Dedifferentiated amniotic fluid mesenchymal stem cell (primary cell): ENCODE data around the gene BPHL.
"Not testable (repeated sequence)": the region's sequence is repeated elsewhere in the genome, so short reads cannot be mapped to it uniquely, and the experiment has no call there.

Source experiments
- DNase-seq: peaks from one replicate; pipeline ENCODE4 v3.0.0-alpha.2; 2016; ENCODE audit errors: extremely low spot score

BPHL gene

DNA sequence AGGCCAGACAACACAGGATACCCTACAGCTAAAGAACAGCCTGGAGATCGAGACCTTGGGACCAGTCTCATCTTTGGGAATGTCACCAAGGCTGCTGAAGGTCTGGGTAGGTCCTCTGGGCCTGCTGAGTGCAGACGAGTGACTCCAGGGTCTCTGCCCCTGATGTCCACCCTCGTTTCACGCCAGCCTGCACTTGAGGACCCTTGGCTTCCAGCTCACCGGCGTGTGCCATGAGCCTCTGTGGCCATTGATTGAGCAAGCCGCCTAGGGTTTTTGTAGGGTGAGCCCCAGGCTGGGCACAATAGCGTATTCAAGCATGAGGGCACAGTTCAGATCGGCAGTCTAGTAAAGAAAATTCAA, 4.3 kb downstream of the BPHL start:
- no peak for DNase-seq

- DNase-seq = no peak
Observed at GRCh38 chr6:3124667-3125066, 6.2 kb downstream of the BPHL start.

DNA sequence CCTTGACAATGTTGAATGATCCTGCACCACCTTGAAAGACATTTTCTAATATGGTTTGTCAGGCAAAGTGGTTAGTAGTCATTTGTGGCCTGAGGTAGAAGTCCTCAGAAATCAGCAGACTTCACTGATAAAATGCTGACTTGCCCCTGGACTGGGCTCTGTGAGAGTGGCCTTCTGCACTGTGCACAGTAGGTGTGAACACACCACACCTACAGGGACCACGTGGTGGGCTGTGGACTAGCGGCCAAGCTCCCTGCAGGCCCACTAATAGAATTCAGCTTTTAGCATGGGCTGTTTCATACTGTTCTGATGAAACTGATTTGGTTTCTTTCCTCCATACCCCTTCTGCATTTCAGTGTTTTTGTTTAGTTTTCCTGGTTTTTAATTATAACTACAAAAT, 7.3 kb downstream of the BPHL start:
- DNase-seq = no peak

- DNase-seq = no peak
Observed at GRCh38 chr6:3128356-3129108, 10.0 kb downstream of the BPHL start.

- DNase-seq = no peak
Observed at GRCh38 chr6:3131695-3132094, 13.2 kb downstream of the BPHL start.

- no peak for DNase-seq
Observed at GRCh38 chr6:3133515-3133914, 15.0 kb downstream of the BPHL start.

GRCh38 chr6:3135668-3136291, 17.3 kb downstream of the BPHL start:
- DNase-seq = no peak

GRCh38 chr6:3136292-3137011, 17.9 kb downstream of the BPHL start:
- DNase-seq = no peak

- no peak for DNase-seq
Observed at GRCh38 chr6:3137057-3137777, 18.7 kb downstream of the BPHL start.

GRCh38 chr6:3137873-3138272, 19.4 kb downstream of the BPHL start:
- not testable (repeated sequence) for DNase-seq

GRCh38 chr6:3138341-3138740, 19.8 kb downstream of the BPHL start:
- no peak for DNase-seq

DNA sequence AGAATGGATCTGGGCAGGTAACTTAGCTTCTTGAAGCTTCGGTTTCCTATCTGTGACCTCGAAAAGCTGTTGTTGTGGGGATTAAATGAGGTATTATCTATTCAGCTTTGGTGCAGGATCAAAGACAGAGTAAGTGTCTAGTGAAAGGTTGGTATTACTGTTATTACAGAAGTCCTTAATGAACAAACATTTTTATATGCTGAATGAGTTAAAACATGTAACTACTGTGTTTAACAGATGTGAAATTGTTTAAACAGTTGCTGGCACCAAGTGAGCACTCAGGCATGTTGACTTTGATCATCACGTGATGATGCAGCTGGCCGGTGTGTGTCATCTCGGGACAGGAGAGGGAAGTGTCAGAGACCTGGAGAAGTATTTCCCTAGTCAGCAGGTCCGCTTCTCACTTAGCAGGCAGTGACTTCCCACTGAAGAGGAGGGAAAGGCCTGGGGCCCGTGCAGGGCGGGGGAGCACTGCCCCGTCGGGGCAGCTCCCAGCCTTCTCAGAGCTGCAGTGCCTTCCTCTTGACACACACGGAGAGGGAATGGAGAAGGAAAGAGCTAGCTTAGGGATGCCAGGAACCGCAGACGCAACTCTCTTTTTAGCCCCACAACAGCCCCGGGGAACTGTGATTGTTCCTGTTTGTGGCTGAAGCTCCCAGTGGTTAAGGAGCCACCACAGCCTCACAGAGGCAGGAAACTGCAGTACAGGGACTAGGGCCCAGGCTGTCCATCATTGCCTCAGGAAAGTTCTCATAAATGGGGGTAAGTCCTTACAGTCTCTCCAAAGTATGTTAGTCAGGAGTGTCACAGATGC, 20.8 kb downstream of the BPHL start:
- no peak for DNase-seq

- no peak for DNase-seq
Observed at GRCh38 chr6:3140201-3140600, 21.7 kb downstream of the BPHL start.

- DNase-seq = no peak
Observed at GRCh38 chr6:3142536-3142935, 24.0 kb downstream of the BPHL start.

DNA sequence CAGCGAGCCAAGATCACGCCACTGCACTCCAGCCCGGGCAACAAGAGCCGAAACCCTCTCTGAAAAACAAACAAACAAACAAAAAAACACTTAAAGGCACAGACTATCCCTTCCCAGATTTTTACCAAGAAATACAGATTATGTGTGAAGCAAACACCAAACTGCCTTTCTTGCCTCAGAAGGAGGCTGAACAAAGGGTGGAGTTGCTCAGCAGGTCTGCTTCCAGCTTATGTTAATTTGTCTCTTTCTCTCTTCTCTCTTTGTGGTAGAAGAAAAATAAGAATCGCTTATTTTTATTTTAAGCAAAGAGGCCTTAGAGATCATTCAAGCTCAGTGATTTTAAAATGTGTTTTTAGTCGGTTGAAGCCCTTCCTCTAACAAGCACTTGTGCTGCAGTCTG, 24.6 kb downstream of the BPHL start:
- no peak for DNase-seq

- no peak for DNase-seq
Observed at GRCh38 chr6:3144571-3144970, 26.1 kb downstream of the BPHL start.

DNA sequence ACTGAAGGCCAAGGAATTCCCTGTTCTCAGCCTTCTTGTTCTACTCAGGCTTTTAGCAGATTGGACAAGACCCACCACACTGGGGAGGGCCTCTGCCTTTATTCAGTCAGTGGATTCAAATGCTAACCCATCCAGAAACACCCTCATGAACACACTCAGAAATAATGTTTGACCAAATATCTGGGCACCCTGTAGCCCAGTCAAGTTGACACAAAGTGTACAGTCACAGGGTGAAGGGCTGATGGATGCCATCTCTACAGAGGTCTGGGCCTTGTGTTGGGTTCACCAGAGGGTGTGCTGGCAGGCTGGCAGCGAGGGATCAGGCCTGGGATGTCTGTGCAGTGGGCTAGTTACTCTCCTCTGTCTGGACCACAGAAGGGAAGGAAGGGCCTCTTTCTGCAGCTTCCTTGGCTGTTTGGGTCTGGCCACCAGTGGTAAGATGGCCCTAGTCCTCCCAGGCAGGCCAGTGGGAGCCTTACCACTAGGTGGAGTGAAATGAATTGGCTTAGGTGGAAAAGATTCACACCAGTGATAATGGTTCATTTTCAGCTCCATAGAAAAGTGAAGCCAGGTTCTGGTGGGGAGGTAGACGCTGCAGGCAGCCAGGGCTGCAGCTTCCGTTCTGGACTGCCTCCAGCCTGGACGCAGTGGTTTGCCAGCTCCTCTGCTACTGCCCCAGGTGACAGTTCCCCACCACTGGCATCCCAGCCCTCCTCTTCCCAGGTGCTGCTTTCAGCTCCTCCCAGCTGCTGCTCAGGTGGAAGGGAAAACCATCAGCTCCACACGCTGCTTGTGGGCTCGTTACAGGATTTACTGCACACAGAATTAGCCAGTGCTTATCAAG, 29.6 kb downstream of the BPHL start:
- no peak for DNase-seq

GRCh38 chr6:3151691-3152090, 33.2 kb downstream of the BPHL start:
- DNase-seq = no peak

- no peak for DNase-seq
Observed at GRCh38 chr6:3152689-3153088, 34.2 kb downstream of the BPHL start.

DNA sequence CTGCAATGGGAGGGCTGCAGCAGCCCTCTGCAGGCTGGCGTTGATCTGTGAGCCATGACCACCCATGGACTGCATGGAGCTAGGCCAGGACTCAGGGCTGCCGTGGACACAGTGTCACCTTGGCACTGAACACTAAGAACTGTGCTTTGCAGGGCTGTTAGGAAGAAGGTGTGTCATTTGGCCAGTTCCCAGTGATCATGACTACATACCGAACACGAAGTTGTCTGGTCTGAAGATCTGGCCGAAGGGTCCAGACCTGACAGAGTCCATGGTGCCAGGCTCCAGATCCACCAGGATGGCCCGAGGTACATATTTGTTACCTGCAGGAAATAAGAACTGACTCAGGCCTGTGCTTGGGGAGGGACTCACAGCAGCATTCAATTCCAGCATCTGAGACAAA, 36.9 kb downstream of the BPHL start:
- not testable (repeated sequence) for DNase-seq
